OCI-M2 (cell line): ENCODE measurements around the gene ALCAM.

Experiments used
- DNase-seq: peaks from one replicate; lab custom pipeline; 2025; ENCODE audit not compliant: unreplicated experiment; lab: John Stamatoyannopoulos, UW

The ALCAM gene

GRCh38 chr3:105424412-105425152 is 57.9 kb downstream of the ALCAM start:
- DNase-seq: no peak

GRCh38 chr3:105425153-105425502 is 58.4 kb downstream of the ALCAM start:
- no peak for DNase-seq

GRCh38 chr3:105427332-105427731 is 60.6 kb downstream of the ALCAM start:
- no peak for DNase-seq

GRCh38 chr3:105429034-105429762 is 62.5 kb downstream of the ALCAM start:
- DNase-seq: no peak

GRCh38 chr3:105430455-105430854 is 63.7 kb downstream of the ALCAM start:
- no peak for DNase-seq

GRCh38 chr3:105431200-105431599 is 64.5 kb downstream of the ALCAM start:
- DNase-seq: no peak

- no peak for DNase-seq
Measured at GRCh38 chr3:105435277-105435676, 68.6 kb downstream of the ALCAM start.

- DNase-seq: no peak
Measured at GRCh38 chr3:105436687-105437086, 70.0 kb downstream of the ALCAM start.

GRCh38 chr3:105440113-105440512 is 73.4 kb downstream of the ALCAM start:
- DNase-seq: no peak

- no peak for DNase-seq
Measured at GRCh38 chr3:105444725-105445124, 78.0 kb downstream of the ALCAM start.

GRCh38 chr3:105448338-105448982 is 81.8 kb downstream of the ALCAM start:
- DNase-seq: no peak

GRCh38 chr3:105449414-105449813 is 82.7 kb downstream of the ALCAM start:
- DNase-seq: no peak

- no peak for DNase-seq
Measured at GRCh38 chr3:105456017-105456416, 89.3 kb downstream of the ALCAM start.

- no peak for DNase-seq
Measured at GRCh38 chr3:105458518-105459215, 92.0 kb downstream of the ALCAM start.

- DNase-seq: no peak
Measured at GRCh38 chr3:105459566-105460290, 93.0 kb downstream of the ALCAM start.

GRCh38 chr3:105463620-105464019 is 96.9 kb downstream of the ALCAM start:
- no peak for DNase-seq

- DNase-seq: no peak
Measured at GRCh38 chr3:105465251-105465853, 98.6 kb downstream of the ALCAM start.

GRCh38 chr3:105466072-105466471 is 99.4 kb downstream of the ALCAM start:
- DNase-seq: no peak

GRCh38 chr3:105466495-105467404 is 100.0 kb downstream of the ALCAM start:
- no peak for DNase-seq
